ENCODE data around the gene PIRT. TPM values are rescaled to one million over a fixed set of nuclear protein-coding genes. Genes with fewer than 3 reads are reported as not detected.

PIRT gene
- polyA plus RNA-seq, 1 of the 3 experiments (the other 2 are of a cell fraction): not detected

DNA sequence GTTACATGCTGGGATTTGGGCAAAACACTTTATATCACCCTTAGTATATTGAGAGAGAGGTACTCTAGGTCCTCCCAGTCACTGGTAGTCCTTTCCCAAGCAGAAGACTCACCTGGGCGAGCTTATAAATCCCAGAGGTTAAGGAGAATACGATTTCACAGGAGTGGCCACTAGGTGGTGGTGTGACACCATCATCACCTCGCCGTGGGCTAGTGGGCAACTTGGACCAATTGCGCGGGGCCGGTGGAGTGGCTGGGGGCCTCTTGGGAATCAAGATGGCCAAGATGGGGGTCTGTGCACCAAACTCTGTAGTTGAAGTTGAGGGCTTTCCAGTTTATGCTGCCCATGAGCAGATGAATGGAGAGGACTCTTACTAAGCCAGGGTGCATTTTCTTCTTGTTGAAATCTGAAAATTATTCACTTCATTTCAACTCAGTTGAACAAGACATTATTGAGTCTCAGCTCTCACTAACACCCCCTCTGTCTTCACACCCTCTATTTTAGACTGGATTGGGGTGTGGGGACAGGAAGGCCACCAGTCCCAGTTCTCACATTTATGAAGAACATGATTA lies 38.2 kb upstream of the PIRT start (continued):
- TF ChIP-seq EZH2phosphoT487 (IDR thresholded peaks at IDR 0.05; ENCODE audit: borderline replicate concordance, low read depth) (no peak), FOXM1 (IDR thresholded peaks at IDR 0.05; ENCODE audit: low read depth) (no peak)

DNA sequence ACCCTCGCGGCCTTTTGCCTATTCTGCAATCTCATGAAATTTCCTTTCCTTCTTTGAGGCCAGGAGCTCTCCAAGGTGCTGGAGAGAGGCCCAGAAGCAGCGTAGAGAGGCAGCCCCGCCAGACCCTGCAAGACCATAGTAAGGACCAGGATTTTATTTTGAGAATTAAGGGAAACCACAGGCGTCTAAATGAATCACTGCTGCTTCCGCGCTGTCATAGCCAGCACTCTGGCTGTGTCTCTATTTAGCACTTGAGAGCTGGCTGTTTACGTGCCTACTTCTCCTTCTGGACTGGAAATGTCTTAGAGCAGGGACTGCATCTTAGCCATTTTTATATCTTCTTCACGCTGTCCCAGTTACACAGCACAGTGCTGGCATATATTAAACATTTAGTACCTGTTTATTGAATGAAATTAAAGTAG lies 37.6 kb upstream of the PIRT start:
- no peaks in the 10 kb centered on the region for H3F3A ChIP-seq (replicated peaks; ENCODE audit: insufficient read depth)
- TF ChIP-seq NFIC (IDR thresholded peaks at IDR 0.05; ENCODE audit: borderline replicate concordance): no peak
- TF ChIP-seq, protein P1, sequence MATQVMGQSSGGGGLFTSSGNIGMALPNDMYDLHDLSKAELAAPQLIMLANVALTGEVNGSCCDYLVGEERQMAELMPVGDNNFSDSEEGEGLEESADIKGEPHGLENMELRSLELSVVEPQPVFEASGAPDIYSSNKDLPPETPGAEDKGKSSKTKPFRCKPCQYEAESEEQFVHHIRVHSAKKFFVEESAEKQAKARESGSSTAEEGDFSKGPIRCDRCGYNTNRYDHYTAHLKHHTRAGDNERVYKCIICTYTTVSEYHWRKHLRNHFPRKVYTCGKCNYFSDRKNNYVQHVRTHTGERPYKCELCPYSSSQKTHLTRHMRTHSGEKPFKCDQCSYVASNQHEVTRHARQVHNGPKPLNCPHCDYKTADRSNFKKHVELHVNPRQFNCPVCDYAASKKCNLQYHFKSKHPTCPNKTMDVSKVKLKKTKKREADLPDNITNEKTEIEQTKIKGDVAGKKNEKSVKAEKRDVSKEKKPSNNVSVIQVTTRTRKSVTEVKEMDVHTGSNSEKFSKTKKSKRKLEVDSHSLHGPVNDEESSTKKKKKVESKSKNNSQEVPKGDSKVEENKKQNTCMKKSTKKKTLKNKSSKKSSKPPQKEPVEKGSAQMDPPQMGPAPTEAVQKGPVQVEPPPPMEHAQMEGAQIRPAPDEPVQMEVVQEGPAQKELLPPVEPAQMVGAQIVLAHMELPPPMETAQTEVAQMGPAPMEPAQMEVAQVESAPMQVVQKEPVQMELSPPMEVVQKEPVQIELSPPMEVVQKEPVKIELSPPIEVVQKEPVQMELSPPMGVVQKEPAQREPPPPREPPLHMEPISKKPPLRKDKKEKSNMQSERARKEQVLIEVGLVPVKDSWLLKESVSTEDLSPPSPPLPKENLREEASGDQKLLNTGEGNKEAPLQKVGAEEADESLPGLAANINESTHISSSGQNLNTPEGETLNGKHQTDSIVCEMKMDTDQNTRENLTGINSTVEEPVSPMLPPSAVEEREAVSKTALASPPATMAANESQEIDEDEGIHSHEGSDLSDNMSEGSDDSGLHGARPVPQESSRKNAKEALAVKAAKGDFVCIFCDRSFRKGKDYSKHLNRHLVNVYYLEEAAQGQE (IDR thresholded peaks at IDR 0.05; ENCODE audit: low read depth, low read length): peak; percentile 78; the same call in 1 of the 2 replicates
- no peak overlapping the region for H3K4me3 ChIP-seq (ENCODE audit: low read depth in 2 of 2, low read length in 1 of 2)
- no peaks in the 10 kb centered on the region for H4K20me1 ChIP-seq (ENCODE audit: insufficient read depth)
- ChIA-PET CTCF (interaction anchor here (0.5 to 6.3 kb wide), 59 partner anchors 9 to 1122 kb away, joined by 3 to 90 read pairs (median 4); partner anchors contain the start of gene ZNF18), POLR2A (no interaction called here)
- no peaks in the 10 kb centered on the region for H3K9me2 ChIP-seq
- H3K4me2 ChIP-seq: no peak overlapping the region
- no peak overlapping the region for H2AFZ ChIP-seq (ENCODE audit: low read depth)
- DNase-seq: no peak
- no peak overlapping the region for H3K9ac ChIP-seq
- H3K79me2 ChIP-seq (ENCODE audit: insufficient read depth): no peaks in the 10 kb centered on the region
- H3K27me3 ChIP-seq (ENCODE audit: insufficient read depth): no peaks in the 10 kb centered on the region
- no peak overlapping the region for H3K27ac ChIP-seq (ENCODE audit: low read depth in 2 of 2, low read length in 1 of 2)
- H3K9me3 ChIP-seq: no peaks in the 10 kb centered on the region
- WGBS (ENCODE audit: low lambda C conversion rate): 24% methylated on average over 8 of the region's 9 CpGs
- no peaks in the 10 kb centered on the region for H3K4me1 ChIP-seq (ENCODE audit: control insufficient read depth in 1 of 2, insufficient read depth in 2 of 2, low read depth in 1 of 2, low read length in 1 of 2)
- H3K36me3 ChIP-seq (replicated peaks in 1 of 2; ENCODE audit: control insufficient read depth in 1 of 2, insufficient read depth in 2 of 2, low read length in 1 of 2): no peaks in the 10 kb centered on the region

DNA sequence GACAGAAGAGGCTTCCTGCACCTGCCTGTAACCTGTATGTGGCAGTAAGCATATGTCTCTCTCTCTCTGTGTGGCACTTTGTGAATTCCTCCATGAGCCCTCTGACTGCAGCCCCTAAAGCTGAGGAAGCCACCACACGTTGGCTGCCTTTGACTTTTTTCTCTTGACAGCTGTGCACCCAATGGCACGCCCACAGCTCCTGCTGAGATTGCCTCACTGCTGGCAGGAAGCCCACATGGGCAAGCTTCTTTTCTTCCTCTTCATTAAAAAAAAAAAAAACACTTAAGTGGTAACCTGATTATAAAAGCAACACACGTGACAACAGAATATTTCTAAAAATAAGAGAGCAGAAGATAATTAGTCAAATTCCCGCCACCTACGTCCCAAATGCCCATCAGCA lies 34.0 kb upstream of the PIRT start:
- Histone ChIP-seq H3F3A (replicated peaks; ENCODE audit: insufficient read depth) (no peaks in the 10 kb centered on the region), H3K4me2 (no peak overlapping the region), H3K4me1 (ENCODE audit: control insufficient read depth in 1 of 2, insufficient read depth in 2 of 2, low read depth in 1 of 2, low read length in 1 of 2) (no peaks in the 10 kb centered on the region), H3K9me2 (no peaks in the 10 kb centered on the region), H2AFZ (ENCODE audit: low read depth) (no peak overlapping the region), H3K9ac (no peak overlapping the region), H3K4me3 (ENCODE audit: low read depth in 2 of 2, low read length in 1 of 2) (no peak overlapping the region), H3K36me3 (replicated peaks in 1 of 2; ENCODE audit: control insufficient read depth in 1 of 2, insufficient read depth in 2 of 2, low read length in 1 of 2) (no peaks in the 10 kb centered on the region), H3K9me3 (no peaks in the 10 kb centered on the region), H3K27me3 (ENCODE audit: insufficient read depth) (no peaks in the 10 kb centered on the region), H3K79me2 (ENCODE audit: insufficient read depth) (no peaks in the 10 kb centered on the region), H4K20me1 (ENCODE audit: insufficient read depth) (no peaks in the 10 kb centered on the region), H3K27ac (ENCODE audit: low read depth in 2 of 2, low read length in 1 of 2) (no peak overlapping the region)
- no peak for DNase-seq
- TF ChIP-seq NFIC (IDR thresholded peaks at IDR 0.05; ENCODE audit: borderline replicate concordance) (no peak), GATA2 (CRISPR knock-in tag; IDR thresholded peaks at IDR 0.05) (no peak), FOXJ3 (CRISPR knock-in tag; IDR thresholded peaks at IDR 0.05) (no peak), RAD21 (IDR thresholded peaks at IDR 0.05; ENCODE audit: low read length) (no peak), FOSL2 (IDR thresholded peaks at IDR 0.05; ENCODE audit: borderline replicate concordance, low read depth) (no peak), EP300 (IDR thresholded peaks at IDR 0.05; ENCODE audit: borderline replicate concordance in 1 of 2, low read depth in 1 of 2, low read length in 1 of 2) (no peak), GABPA (IDR thresholded peaks at IDR 0.05; ENCODE audit: low read depth) (no peak), FOXM1 (IDR thresholded peaks at IDR 0.05; ENCODE audit: low read depth) (no peak)
- TF ChIP-seq, protein P2, sequence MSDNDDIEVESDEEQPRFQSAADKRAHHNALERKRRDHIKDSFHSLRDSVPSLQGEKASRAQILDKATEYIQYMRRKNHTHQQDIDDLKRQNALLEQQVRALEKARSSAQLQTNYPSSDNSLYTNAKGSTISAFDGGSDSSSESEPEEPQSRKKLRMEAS (IDR thresholded peaks at IDR 0.05; ENCODE audit: low read depth): no peak
- TF ChIP-seq, protein P3, sequence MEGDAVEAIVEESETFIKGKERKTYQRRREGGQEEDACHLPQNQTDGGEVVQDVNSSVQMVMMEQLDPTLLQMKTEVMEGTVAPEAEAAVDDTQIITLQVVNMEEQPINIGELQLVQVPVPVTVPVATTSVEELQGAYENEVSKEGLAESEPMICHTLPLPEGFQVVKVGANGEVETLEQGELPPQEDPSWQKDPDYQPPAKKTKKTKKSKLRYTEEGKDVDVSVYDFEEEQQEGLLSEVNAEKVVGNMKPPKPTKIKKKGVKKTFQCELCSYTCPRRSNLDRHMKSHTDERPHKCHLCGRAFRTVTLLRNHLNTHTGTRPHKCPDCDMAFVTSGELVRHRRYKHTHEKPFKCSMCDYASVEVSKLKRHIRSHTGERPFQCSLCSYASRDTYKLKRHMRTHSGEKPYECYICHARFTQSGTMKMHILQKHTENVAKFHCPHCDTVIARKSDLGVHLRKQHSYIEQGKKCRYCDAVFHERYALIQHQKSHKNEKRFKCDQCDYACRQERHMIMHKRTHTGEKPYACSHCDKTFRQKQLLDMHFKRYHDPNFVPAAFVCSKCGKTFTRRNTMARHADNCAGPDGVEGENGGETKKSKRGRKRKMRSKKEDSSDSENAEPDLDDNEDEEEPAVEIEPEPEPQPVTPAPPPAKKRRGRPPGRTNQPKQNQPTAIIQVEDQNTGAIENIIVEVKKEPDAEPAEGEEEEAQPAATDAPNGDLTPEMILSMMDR (IDR thresholded peaks at IDR 0.05): no peak
- WGBS (ENCODE audit: low lambda C conversion rate): 8% methylated on average over 5 of the region's 5 CpGs
- ChIA-PET POLR2A (no interaction called here), CTCF (no interaction called here)
